IPS DF 4.7 (cell line): ENCODE data around the gene PRKAG1.
"Not testable (repeated sequence)": the region's sequence is repeated elsewhere in the genome, so short reads cannot be mapped to it uniquely, and the experiment has no call there.

ENCODE experiments used
- DNase-seq: peaks from one replicate; pipeline ENCODE4 v3.0.0-alpha.2; 2013; ENCODE audit warnings: low spot score; ENCODE audit errors: extremely low read depth

The PRKAG1 gene

GRCh38 chr12:49018261-49019119 lies at the start of gene PRKAG1:
PRKAG1 (minus strand) TSS chr12:49018776; CDS start chr12:49018740, 36 bp downstream.
- DNase-seq: peak; percentile 93

GRCh38 chr12:49066120-49066519 lies 47.5 kb upstream of the PRKAG1 start:
- no peak for DNase-seq

GRCh38 chr12:49064767-49065152 lies 46.2 kb upstream of the PRKAG1 start:
- no peak for DNase-seq

- DNase-seq: not testable (repeated sequence)
Observed at GRCh38 chr12:49061916-49062315, 43.3 kb upstream of the PRKAG1 start.

- DNase-seq: no peak
Observed at GRCh38 chr12:49061157-49061650, 42.6 kb upstream of the PRKAG1 start.

- DNase-seq: peak; percentile 92
Observed at GRCh38 chr12:49060237-49061156, 41.9 kb upstream of the PRKAG1 start, which contains the start of gene KMT2D. KMT2D (minus strand) TSS chr12:49060794; CDS start chr12:49055324, 5,470 bp downstream.

- no peak for DNase-seq
Observed at GRCh38 chr12:49059299-49060171, 41.0 kb upstream of the PRKAG1 start.

- DNase-seq: no peak
Observed at GRCh38 chr12:49059045-49059298, 40.4 kb upstream of the PRKAG1 start.

GRCh38 chr12:49058366-49059044 lies 39.9 kb upstream of the PRKAG1 start:
- no peak for DNase-seq

- DNase-seq: no peak
Observed at GRCh38 chr12:49057888-49058287, 39.3 kb upstream of the PRKAG1 start.

GRCh38 chr12:49055978-49056754 lies 37.6 kb upstream of the PRKAG1 start:
- DNase-seq: peak; percentile 36

- DNase-seq: no peak
Observed at GRCh38 chr12:49055092-49055491, 36.5 kb upstream of the PRKAG1 start.

- DNase-seq: no peak
Observed at GRCh38 chr12:49054524-49054923, 35.9 kb upstream of the PRKAG1 start.

GRCh38 chr12:49054096-49054495 lies 35.5 kb upstream of the PRKAG1 start:
- DNase-seq: no peak

- no peak for DNase-seq
Observed at GRCh38 chr12:49052451-49053208, 34.1 kb upstream of the PRKAG1 start.

- no peak for DNase-seq
Observed at GRCh38 chr12:49051777-49052438, 33.3 kb upstream of the PRKAG1 start.

- no peak for DNase-seq
Observed at GRCh38 chr12:49051373-49051764, 32.8 kb upstream of the PRKAG1 start.
